SK-N-SH treated with all-trans-retinoic acid at 6 μM for 48 hours (cell line): Measurements from ENCODE around the gene GRIK3.

Experiments
- ATAC-seq: fragments of 200-7000 bp; cut with Tn5 transposase; 3 replicates; pipeline ENCODE4 v1.9.1; 2020; ENCODE audit warnings: mild to moderate bottlenecking, moderate library complexity
- ARNTL ChIP-seq: fragments of 450-650 bp; formaldehyde crosslinking; IDR thresholded peaks from 2 replicates; pipeline ENCODE4 v1.5.0; 2020; ENCODE audit warnings: low read depth, mild to moderate bottlenecking, moderate library complexity, borderline replicate concordance
- CSDC2 ChIP-seq: fragments of 250-450 bp; sonication (Bioruptor Pico); IDR thresholded peaks from 2 replicates; pipeline ENCODE4 v1.5.0; 2020; ENCODE audit warnings: mild to moderate bottlenecking, moderate library complexity
- ESRRG ChIP-seq: fragments of 250-450 bp; sonication (Bioruptor Pico); IDR thresholded peaks from 2 replicates; pipeline ENCODE4 v1.6.1; 2021; ENCODE audit warnings: mild to moderate bottlenecking
- ISL1 ChIP-seq: fragments of 250-450 bp; sonication (Bioruptor Pico); IDR thresholded peaks from 2 replicates; pipeline ENCODE4 v2.1.2; 2022; ENCODE audit warnings: mild to moderate bottlenecking, moderate library complexity
- OSR1 ChIP-seq: fragments of 250-450 bp; sonication (Bioruptor Pico); IDR thresholded peaks from 2 replicates; pipeline ENCODE4 v1.8.0; 2022; ENCODE audit warnings: moderate library complexity, mild to moderate bottlenecking, inconsistent platforms
- PPARA ChIP-seq: fragments of 250-450 bp; sonication (Bioruptor Pico); IDR thresholded peaks from 2 replicates; pipeline ENCODE4 v1.5.0; 2020; ENCODE audit warnings: mild to moderate bottlenecking, borderline replicate concordance
- RARB ChIP-seq: fragments of 250-450 bp; sonication (Bioruptor Pico); IDR thresholded peaks from 2 replicates; pipeline ENCODE4 v1.8.0; 2021; ENCODE audit warnings: mild to moderate bottlenecking, moderate library complexity
- SNAI2 ChIP-seq: fragments of 250-450 bp; sonication (Bioruptor Pico); IDR thresholded peaks from 2 replicates; pipeline ENCODE4 v1.5.0; 2020; ENCODE audit warnings: mild to moderate bottlenecking, moderate library complexity
- TCF4 ChIP-seq: fragments of 250-450 bp; sonication (Bioruptor Pico); IDR thresholded peaks from 2 replicates; pipeline ENCODE4 v1.8.0; 2021; ENCODE audit warnings: mild to moderate bottlenecking, moderate library complexity, borderline replicate concordance
- TOX ChIP-seq: fragments of 250-450 bp; sonication (Bioruptor Pico); IDR thresholded peaks from 2 replicates; pipeline ENCODE4 v1.8.0; 2021; ENCODE audit warnings: mild to moderate bottlenecking, moderate library complexity, borderline replicate concordance
- ZC3H10 ChIP-seq: fragments of 250-450 bp; sonication (Bioruptor Pico); IDR thresholded peaks from 2 replicates; pipeline ENCODE4 v1.5.1; 2021; ENCODE audit warnings: mild to moderate bottlenecking, moderate library complexity
- ZFP3 ChIP-seq: fragments of 250-450 bp; sonication (Bioruptor Pico); IDR thresholded peaks from 2 replicates; pipeline ENCODE4 v1.5.0; 2020; ENCODE audit warnings: mild to moderate bottlenecking, moderate library complexity
- ZFP30 ChIP-seq: fragments of 450-650 bp; formaldehyde crosslinking; IDR thresholded peaks from 2 replicates; pipeline ENCODE4 v1.5.0; 2022; ENCODE audit warnings: mild to moderate bottlenecking, moderate library complexity
- ZNF70 ChIP-seq: fragments of 450-650 bp; formaldehyde crosslinking; IDR thresholded peaks from 2 replicates; pipeline ENCODE4 v1.5.0; 2020; ENCODE audit warnings: mild to moderate bottlenecking, moderate library complexity
- TF ChIP-seq, protein P1 (sequence below): fragments of 250-450 bp; sonication (Bioruptor Pico); IDR thresholded peaks from 2 replicates; pipeline ENCODE4 v1.8.0; 2021; ENCODE audit warnings: low read depth, mild to moderate bottlenecking, moderate library complexity, borderline replicate concordance
- TF ChIP-seq, protein P2 (sequence below): fragments of 250-450 bp; sonication (Bioruptor Pico); IDR thresholded peaks from 2 replicates; pipeline ENCODE4 v1.5.1; 2020; ENCODE audit warnings: low read depth, mild to moderate bottlenecking, moderate library complexity
- TF ChIP-seq, protein P3 (sequence below): fragments of 250-450 bp; sonication (Bioruptor Pico); IDR thresholded peaks from 2 replicates; pipeline ENCODE4 v1.5.1; 2021; ENCODE audit warnings: mild to moderate bottlenecking, moderate library complexity
- TF ChIP-seq, protein P4 (sequence below): fragments of 250-450 bp; sonication (Bioruptor Pico); IDR thresholded peaks from 2 replicates; pipeline ENCODE4 v1.8.0; 2020; ENCODE audit warnings: mild to moderate bottlenecking, moderate library complexity, borderline replicate concordance

Gene GRIK3

DNA sequence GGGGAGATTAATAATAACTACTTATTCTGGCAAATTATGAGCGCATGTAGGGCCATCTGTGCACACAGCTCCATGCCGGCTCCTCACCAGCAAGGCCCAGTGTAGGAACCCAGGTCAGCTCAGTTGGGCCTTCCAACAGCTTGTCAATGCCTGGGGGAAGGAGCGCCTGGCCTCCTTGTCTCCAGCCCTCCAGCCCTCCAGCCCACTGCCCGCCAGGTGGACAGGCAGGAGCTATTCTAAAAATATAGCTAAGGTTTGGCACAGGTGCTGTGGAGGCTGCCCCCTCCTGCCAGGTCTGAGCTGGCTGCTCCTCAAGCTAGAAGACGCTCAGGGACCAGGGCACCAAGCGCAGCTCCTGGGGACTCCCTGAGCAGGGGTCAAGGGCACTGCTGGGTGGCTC lies 85.7 kb downstream of the GRIK3 start (continued):
- TF ChIP-seq, protein P1, sequence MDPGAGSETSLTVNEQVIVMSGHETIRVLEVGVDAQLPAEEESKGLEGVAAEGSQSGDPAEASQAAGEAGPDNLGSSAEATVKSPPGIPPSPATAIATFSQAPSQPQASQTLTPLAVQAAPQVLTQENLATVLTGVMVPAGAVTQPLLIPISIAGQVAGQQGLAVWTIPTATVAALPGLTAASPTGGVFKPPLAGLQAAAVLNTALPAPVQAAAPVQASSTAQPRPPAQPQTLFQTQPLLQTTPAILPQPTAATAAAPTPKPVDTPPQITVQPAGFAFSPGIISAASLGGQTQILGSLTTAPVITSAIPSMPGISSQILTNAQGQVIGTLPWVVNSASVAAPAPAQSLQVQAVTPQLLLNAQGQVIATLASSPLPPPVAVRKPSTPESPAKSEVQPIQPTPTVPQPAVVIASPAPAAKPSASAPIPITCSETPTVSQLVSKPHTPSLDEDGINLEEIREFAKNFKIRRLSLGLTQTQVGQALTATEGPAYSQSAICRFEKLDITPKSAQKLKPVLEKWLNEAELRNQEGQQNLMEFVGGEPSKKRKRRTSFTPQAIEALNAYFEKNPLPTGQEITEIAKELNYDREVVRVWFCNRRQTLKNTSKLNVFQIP (CRISPR knock-in tag) = no peak
- no peak for TF ChIP-seq OSR1 (CRISPR knock-in tag)
- TF ChIP-seq, all 23 proteins: peak for 0

DNA sequence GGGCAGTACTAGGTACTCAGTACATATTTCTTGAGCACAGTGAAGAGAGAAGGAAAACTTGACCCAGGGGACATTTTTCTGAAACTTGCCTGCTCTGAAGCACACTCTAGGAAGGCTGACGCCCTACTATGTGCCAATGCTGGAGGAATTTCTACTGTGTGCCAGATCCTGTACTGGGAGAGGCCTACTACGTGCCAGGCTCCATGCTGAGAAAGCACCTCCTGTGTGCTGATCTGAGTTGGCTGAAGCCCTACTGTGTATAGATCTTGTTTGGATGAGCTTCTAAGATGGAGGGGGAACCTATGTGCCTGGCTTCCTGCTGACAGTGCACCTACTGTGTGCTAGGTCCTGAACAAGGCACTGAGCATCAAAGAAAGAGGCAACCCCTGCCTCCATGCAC lies 86.2 kb downstream of the GRIK3 start:
- TF ChIP-seq, protein P2, sequence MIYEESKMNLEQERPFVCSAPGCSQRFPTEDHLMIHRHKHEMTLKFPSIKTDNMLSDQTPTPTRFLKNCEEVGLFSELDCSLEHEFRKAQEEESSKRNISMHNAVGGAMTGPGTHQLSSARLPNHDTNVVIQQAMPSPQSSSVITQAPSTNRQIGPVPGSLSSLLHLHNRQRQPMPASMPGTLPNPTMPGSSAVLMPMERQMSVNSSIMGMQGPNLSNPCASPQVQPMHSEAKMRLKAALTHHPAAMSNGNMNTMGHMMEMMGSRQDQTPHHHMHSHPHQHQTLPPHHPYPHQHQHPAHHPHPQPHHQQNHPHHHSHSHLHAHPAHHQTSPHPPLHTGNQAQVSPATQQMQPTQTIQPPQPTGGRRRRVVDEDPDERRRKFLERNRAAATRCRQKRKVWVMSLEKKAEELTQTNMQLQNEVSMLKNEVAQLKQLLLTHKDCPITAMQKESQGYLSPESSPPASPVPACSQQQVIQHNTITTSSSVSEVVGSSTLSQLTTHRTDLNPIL (CRISPR knock-in tag) = no peak
- TF ChIP-seq ISL1 (CRISPR knock-in tag) (no peak), ESRRG (CRISPR knock-in tag) (no peak)
- ATAC-seq = no peak

DNA sequence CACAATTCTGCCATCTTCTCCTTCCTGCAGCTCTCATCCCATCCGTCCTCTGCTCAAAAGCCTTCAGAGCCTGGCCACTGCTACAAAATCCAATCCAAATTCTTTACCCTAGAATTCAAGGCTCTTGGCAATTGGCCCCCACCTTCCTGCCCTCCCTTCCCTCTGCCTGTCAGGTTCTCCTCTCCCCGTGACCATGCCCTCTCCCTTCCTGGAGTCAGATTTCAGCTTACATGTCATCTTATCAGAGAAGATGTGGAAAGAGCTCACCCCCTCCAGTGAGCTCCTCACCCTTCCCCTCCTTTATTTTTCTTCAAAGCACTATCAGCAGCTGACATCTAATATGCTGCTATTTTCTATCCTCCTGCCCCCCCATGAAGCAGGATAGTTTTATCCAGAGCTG lies 86.9 kb downstream of the GRIK3 start:
- ATAC-seq = no peak

DNA sequence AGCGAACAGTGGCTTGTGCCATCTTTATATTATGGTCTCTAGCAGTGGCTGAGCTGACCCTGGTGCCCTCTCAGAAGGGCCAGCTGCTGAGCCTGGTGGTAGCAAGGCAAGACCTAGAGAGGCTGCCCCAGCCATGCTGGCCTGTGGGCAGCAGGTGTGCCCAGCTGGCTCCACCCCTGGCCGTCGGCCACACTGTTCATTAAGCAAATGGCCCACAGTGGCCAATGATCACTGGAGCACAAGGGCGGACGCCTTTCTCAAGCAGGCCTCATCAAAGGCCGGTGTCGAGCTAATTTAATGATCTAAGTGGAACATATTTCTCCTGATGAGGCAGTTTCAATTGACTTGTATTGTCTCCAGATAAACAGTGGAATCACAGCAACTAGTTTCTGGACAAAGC lies 89.4 kb downstream of the GRIK3 start:
- TF ChIP-seq, protein P3, sequence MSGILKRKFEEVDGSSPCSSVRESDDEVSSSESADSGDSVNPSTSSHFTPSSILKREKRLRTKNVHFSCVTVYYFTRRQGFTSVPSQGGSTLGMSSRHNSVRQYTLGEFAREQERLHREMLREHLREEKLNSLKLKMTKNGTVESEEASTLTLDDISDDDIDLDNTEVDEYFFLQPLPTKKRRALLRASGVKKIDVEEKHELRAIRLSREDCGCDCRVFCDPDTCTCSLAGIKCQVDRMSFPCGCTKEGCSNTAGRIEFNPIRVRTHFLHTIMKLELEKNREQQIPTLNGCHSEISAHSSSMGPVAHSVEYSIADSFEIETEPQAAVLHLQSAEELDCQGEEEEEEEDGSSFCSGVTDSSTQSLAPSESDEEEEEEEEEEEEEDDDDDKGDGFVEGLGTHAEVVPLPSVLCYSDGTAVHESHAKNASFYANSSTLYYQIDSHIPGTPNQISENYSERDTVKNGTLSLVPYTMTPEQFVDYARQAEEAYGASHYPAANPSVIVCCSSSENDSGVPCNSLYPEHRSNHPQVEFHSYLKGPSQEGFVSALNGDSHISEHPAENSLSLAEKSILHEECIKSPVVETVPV (CRISPR knock-in tag) = no peak
- TF ChIP-seq ZFP3 (CRISPR knock-in tag) (no peak), SNAI2 (CRISPR knock-in tag) (no peak), ZC3H10 (CRISPR knock-in tag) (no peak), ZFP30 (CRISPR knock-in tag) (no peak), PPARA (CRISPR knock-in tag) (no peak), ARNTL (CRISPR knock-in tag) (no peak), ESRRG (CRISPR knock-in tag) (no peak), ZNF70 (CRISPR knock-in tag) (no peak), CSDC2 (CRISPR knock-in tag) (no peak)
- TF ChIP-seq, protein P1 (CRISPR knock-in tag) = no peak
- TF ChIP-seq, protein P2 (CRISPR knock-in tag) = no peak
- ATAC-seq = no peak

More for the DNA sequence above, 86.9 kb downstream of the GRIK3 start:
- TF ChIP-seq TCF4 (CRISPR knock-in tag) = no peak

DNA sequence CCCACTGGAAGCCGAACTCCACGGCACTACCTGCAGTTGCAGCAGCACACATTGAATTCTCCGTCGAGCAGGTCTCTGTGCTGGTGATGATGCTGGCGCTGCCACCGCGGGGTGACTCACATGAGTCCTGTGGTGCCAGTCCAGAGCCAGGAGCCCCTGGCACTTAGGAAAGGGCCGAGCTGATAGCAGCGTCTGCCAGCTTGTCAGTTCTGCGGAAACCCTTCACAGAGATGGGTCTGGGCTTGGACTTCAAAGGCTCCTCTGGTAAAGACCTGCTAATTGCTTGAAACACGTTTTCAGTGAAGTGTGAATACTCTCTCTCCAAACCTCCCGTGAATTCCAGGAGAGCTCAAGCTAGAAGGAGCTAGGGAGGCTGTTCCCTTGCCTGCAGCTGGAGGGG lies 92.2 kb downstream of the GRIK3 start:
- ATAC-seq = no peak
- TF ChIP-seq ISL1 (CRISPR knock-in tag) (no peak), SNAI2 (CRISPR knock-in tag) (no peak), RARB (CRISPR knock-in tag) (no peak), ARNTL (CRISPR knock-in tag) (no peak), TOX (CRISPR knock-in tag) (no peak), CSDC2 (CRISPR knock-in tag) (no peak), TCF4 (CRISPR knock-in tag) (no peak), PPARA (CRISPR knock-in tag) (no peak), ZFP30 (CRISPR knock-in tag) (no peak), ZFP3 (CRISPR knock-in tag) (no peak), ESRRG (CRISPR knock-in tag) (no peak)
- TF ChIP-seq, protein P2 (CRISPR knock-in tag) = no peak
- TF ChIP-seq, protein P4, sequence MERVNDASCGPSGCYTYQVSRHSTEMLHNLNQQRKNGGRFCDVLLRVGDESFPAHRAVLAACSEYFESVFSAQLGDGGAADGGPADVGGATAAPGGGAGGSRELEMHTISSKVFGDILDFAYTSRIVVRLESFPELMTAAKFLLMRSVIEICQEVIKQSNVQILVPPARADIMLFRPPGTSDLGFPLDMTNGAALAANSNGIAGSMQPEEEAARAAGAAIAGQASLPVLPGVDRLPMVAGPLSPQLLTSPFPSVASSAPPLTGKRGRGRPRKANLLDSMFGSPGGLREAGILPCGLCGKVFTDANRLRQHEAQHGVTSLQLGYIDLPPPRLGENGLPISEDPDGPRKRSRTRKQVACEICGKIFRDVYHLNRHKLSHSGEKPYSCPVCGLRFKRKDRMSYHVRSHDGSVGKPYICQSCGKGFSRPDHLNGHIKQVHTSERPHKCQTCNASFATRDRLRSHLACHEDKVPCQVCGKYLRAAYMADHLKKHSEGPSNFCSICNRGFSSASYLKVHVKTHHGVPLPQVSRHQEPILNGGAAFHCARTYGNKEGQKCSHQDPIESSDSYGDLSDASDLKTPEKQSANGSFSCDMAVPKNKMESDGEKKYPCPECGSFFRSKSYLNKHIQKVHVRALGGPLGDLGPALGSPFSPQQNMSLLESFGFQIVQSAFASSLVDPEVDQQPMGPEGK = no peak
- TF ChIP-seq, protein P3 (CRISPR knock-in tag) = no peak
- TF ChIP-seq, protein P1 (CRISPR knock-in tag) = no peak
